Liver (tissue), 2 donors: ENCODE measurements around the gene DZANK1.

Experiments used
- TF ChIP-seq, protein P1 (sequence below): IDR thresholded peaks from 2 replicates; pipeline ENCODE4 v1.6.1; 2016; ENCODE audit warnings: antibody characterized with exemption
- TF ChIP-seq, protein P2 (sequence below): fragments of 150-350 bp; IDR thresholded peaks from 2 replicates; pipeline ENCODE4 v1.5.1; 2017; ENCODE audit warnings: improper control_type of control experiment, low read depth, low read length; ENCODE audit not compliant: missing input control
- donor health status: healthy.

DNA sequence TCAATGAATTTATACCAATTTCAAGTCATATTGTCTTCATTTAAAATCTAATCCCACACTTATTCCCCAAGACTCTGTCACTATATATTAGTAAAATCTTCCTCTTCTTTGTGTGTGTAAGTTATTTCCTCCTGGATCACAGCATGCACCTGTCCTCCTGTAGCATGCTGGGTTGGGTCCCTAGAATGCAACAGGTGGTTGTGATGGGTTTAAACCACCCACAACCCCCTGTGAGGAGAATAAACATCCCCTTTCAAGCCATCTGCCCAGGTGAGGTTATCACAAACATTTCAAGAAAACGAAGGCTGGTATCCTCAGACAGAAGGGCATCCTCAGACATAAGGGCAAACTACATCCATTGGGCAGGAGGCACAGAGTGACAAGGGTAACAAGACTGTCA is 26.4 kb downstream of the DZANK1 start:
- TF ChIP-seq, protein P1, sequence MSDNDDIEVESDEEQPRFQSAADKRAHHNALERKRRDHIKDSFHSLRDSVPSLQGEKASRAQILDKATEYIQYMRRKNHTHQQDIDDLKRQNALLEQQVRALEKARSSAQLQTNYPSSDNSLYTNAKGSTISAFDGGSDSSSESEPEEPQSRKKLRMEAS, result no peak
- TF ChIP-seq, protein P2, sequence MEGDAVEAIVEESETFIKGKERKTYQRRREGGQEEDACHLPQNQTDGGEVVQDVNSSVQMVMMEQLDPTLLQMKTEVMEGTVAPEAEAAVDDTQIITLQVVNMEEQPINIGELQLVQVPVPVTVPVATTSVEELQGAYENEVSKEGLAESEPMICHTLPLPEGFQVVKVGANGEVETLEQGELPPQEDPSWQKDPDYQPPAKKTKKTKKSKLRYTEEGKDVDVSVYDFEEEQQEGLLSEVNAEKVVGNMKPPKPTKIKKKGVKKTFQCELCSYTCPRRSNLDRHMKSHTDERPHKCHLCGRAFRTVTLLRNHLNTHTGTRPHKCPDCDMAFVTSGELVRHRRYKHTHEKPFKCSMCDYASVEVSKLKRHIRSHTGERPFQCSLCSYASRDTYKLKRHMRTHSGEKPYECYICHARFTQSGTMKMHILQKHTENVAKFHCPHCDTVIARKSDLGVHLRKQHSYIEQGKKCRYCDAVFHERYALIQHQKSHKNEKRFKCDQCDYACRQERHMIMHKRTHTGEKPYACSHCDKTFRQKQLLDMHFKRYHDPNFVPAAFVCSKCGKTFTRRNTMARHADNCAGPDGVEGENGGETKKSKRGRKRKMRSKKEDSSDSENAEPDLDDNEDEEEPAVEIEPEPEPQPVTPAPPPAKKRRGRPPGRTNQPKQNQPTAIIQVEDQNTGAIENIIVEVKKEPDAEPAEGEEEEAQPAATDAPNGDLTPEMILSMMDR, result no peak
